Endothelial cell of umbilical vein (primary cell): ENCODE results near the gene RPH3AL. TPM values are rescaled to one million over a fixed set of nuclear protein-coding genes. Genes with fewer than 3 reads are reported as not detected.

Source experiments
- BruUV-seq: library from RNA; stranded (reverse); fragments of 400-500 nt; replicated peaks from 2 replicates; lab custom pipeline; 2021; lab: Mats Ljungman, UMichigan
- CTCF ChIA-PET: fragments of 300-600, 350-600 bp; sonication (Branson Sonifier 250); formaldehyde crosslinking; loops from one replicate; lab custom pipeline; 2021; ENCODE audit warnings: antibody characterized with exemption, inconsistent platforms; lab: Charles Lee
- POLR2A ChIA-PET: fragments of 300-600, 350-600 bp; sonication (Branson Sonifier 250); formaldehyde crosslinking; loops from one replicate; lab custom pipeline; 2021; ENCODE audit warnings: antibody characterized with exemption, inconsistent platforms; lab: Charles Lee
- DNase-seq: peaks from one replicate; pipeline ENCODE4 v3.0.0-alpha.2; 2011; ENCODE audit warnings: low read depth, low spot score
- FAIRE-seq: peaks from 2 replicates; lab custom pipeline; 2011; peaks lifted over from hg19 to GRCh38; lab: Jason Lieb, UNC
- H2AFZ ChIP-seq: 2 replicates; pipeline ENCODE4 v1.6.0; 2012; ENCODE audit warnings: low read depth, low read length, control low read depth, inconsistent platforms
- H3K27ac ChIP-seq: 2 replicates; pipeline ENCODE4 v1.5.1; 2011; ENCODE audit warnings: low read depth, mild to moderate bottlenecking, control low read depth, low read length, moderate library complexity; ENCODE audit not compliant: insufficient read depth
- H3K27me3 ChIP-seq, 2 experiments: 2 replicates each; pipeline versions ENCODE4 v1.6.0 to v1.6.1; 2011; ENCODE audit warnings: low read length in 2 of 2, mixed read lengths in 1 of 2; ENCODE audit not compliant: control insufficient read depth in 2 of 2, insufficient read depth in 2 of 2
- H3K36me3 ChIP-seq, 2 experiments: 2 replicates in 1 of 2; 3 replicates in 1 of 2; pipeline ENCODE4 v1.5.1; 2011; ENCODE audit warnings: low read length in 2 of 2, mild to moderate bottlenecking in 1 of 2, moderate library complexity in 1 of 2; ENCODE audit not compliant: control insufficient read depth in 2 of 2, insufficient read depth in 2 of 2; ENCODE audit errors: extremely low read depth in 1 of 2
- H3K4me1 ChIP-seq: 3 replicates; pipeline ENCODE4 v1.5.1; 2011; ENCODE audit warnings: mild to moderate bottlenecking, low read length; ENCODE audit not compliant: control insufficient read depth, insufficient read depth; ENCODE audit errors: extremely low read depth
- H3K4me2 ChIP-seq: 2 replicates; pipeline ENCODE4 v1.6.1; 2011; ENCODE audit warnings: low read length, control low read depth, mixed read lengths; ENCODE audit not compliant: insufficient read depth
- H3K4me3 ChIP-seq, 3 experiments: fragments of 200-600 bp in 1 of 3; sonication (generic), shearing (Covaris generic) in 1 of 3; replicated peaks in 1 of 3; 2 replicates each; pipeline ENCODE4 v1.5.1; 2011 to 2016; ENCODE audit warnings: control low read depth in 3 of 3, low read length in 3 of 3, mild to moderate bottlenecking in 2 of 3, inconsistent platforms in 1 of 3, low read depth in 1 of 3, moderate library complexity in 1 of 3; ENCODE audit not compliant: insufficient read depth in 1 of 3
- H3K79me2 ChIP-seq: 2 replicates; pipeline ENCODE4 v1.6.0; 2012; ENCODE audit warnings: low read length, inconsistent platforms; ENCODE audit not compliant: control insufficient read depth, insufficient read depth
- H3K9ac ChIP-seq: replicated peaks from 2 replicates; pipeline ENCODE3; 2011; ENCODE audit warnings: low read length, control low read depth; ENCODE audit not compliant: insufficient read depth; ENCODE audit errors: extremely low read depth
- H3K9me1 ChIP-seq: replicated peaks from 3 replicates; pipeline ENCODE4 v1.6.0; 2011; ENCODE audit warnings: mild to moderate bottlenecking, low read length; ENCODE audit not compliant: control insufficient read depth, insufficient read depth; ENCODE audit errors: extremely low read depth
- H3K9me3 ChIP-seq: replicated peaks from 2 replicates; pipeline ENCODE4 v1.5.1; 2012; ENCODE audit warnings: low read length, inconsistent platforms; ENCODE audit not compliant: control insufficient read depth, insufficient read depth
- H4K20me1 ChIP-seq: replicated peaks from 2 replicates; pipeline ENCODE3; 2011; ENCODE audit warnings: mild to moderate bottlenecking, low read length; ENCODE audit not compliant: control insufficient read depth, insufficient read depth; ENCODE audit errors: extremely low read depth
- EZH2 ChIP-seq: IDR thresholded peaks from 2 replicates; pipeline ENCODE4 v1.6.1; 2012; ENCODE audit warnings: borderline replicate concordance, low read depth, mild to moderate bottlenecking, moderate library complexity, low read length, inconsistent platforms; ENCODE audit not compliant: severe bottlenecking
- FOS ChIP-seq: IDR thresholded peaks from 2 replicates; pipeline ENCODE4 v1.6.1; 2011; ENCODE audit warnings: mild to moderate bottlenecking, low read length, moderate library complexity, borderline replicate concordance; ENCODE audit not compliant: insufficient read depth
- GATA2 ChIP-seq: IDR thresholded peaks from 2 replicates; pipeline ENCODE4 v1.7.0; 2011; ENCODE audit warnings: low read depth, mild to moderate bottlenecking, moderate library complexity, mixed read lengths, low read length; ENCODE audit not compliant: insufficient read length, insufficient read depth
- JUN ChIP-seq: IDR thresholded peaks from 2 replicates; pipeline ENCODE4 v1.6.1; 2011; ENCODE audit warnings: borderline replicate concordance, low read depth; ENCODE audit not compliant: insufficient read length, insufficient read depth
- MYC ChIP-seq: IDR thresholded peaks from one replicate; pipeline ENCODE4 v1.6.1; 2011; ENCODE audit warnings: mild to moderate bottlenecking, low read depth, low read length
- POLR2A ChIP-seq: IDR thresholded peaks from 2 replicates; pipeline ENCODE4 v1.6.1; 2012; ENCODE audit warnings: low read depth, mild to moderate bottlenecking, control low read depth, low read length
- POLR2AphosphoS5 ChIP-seq: IDR thresholded peaks from 2 replicates; pipeline ENCODE4 v1.6.1; 2012; ENCODE audit warnings: low read depth, mild to moderate bottlenecking, control low read depth, low read length, moderate library complexity; ENCODE audit not compliant: insufficient read depth
- dilution Hi-C: fragments of 300-500 bp; cut with MboI; formaldehyde crosslinking; loops from one replicate; pipeline ENCODE4 v1.15.0; 2019; ENCODE audit warnings: low sequenced_read_pairs; ENCODE audit not compliant: extremely low pct_ligation_motif_present
- intact Hi-C: fragments of 100-400 bp; cut with micrococcal nuclease; formaldehyde crosslinking; loops from one replicate; pipeline ENCODE4 v1.10.0; 2022
- polyA plus RNA-seq, 4 experiments: library from polyadenylated mRNA; depleted of rRNA in 3 of 4; stranded (reverse) in 3 of 4; unstranded in 1 of 4; fragments of >200 nt; gene quantifications; 2 replicates each; pipeline versions ENCODE4 v1.2.1 to v1.2.3, GENCODE V29; 2011 to 2012; ENCODE audit warnings: missing spikeins in 1 of 4
- total RNA-seq: library from RNA; stranded (reverse); gene quantifications from 2 replicates; pipeline ENCODE4 v1.2.3, GENCODE V29; 2021
- TF ChIP-seq, protein P1 (sequence below), 2 donors: IDR thresholded peaks; 1 replicate in 1 of 2; 2 replicates in 1 of 2; pipeline ENCODE4 v1.5.1; 2011; ENCODE audit warnings: low read length in 2 of 2, mild to moderate bottlenecking in 2 of 2, moderate library complexity in 2 of 2, control low read depth in 1 of 2, inconsistent platforms in 1 of 2, low read depth in 1 of 2; ENCODE audit not compliant: insufficient read depth in 1 of 2; ENCODE audit errors: extremely low read depth in 1 of 2
- TF ChIP-seq, protein P2 (sequence below): IDR thresholded peaks from 2 replicates; pipeline ENCODE4 v1.6.1; 2011; ENCODE audit not compliant: insufficient read depth, insufficient read length

RPH3AL gene
- total and polyA plus RNA-seq, 2 donors (not counting 3 experiments of a cell fraction or from before 2014, with no cell fraction given): 4.1 to 7.0 TPM

DNA sequence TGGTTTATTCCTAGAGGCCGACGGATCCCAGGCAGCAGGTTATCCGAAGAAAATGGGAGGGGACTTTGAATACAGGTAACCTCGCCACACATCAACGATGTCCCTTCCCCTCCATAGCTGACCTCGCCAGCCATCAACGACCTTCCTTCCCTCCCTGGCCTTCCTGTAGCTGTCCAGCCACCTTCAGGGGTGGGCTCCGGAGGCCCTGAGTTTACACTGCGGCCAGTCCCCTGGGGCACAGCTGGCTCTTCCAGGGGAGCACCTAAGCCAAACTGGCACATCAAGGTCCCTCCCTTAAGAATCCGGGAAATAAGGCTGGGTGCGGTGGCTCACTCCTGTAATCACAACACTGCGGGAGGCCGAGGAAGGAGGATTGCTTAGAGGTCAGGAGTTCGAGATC lies 10.1 kb upstream of the RPH3AL start:
- CTCF ChIA-PET: no interaction called here
- intact Hi-C loops: no loop called here
- no TSS peak for BruUV-seq

More for the DNA sequence above, 10.1 kb upstream of the RPH3AL start:
- Histone ChIP-seq H4K20me1 (no peaks in the 10 kb centered on the region), H3K9ac (no peak overlapping the region), H2AFZ (no peak overlapping the region), H3K4me1 (no peaks in the 10 kb centered on the region), H3K4me2 (no peak overlapping the region), H3K27ac (no peak overlapping the region), H3K27me3 (no peaks in the 10 kb centered on the region), H3K4me3 (no peak overlapping the region), H3K9me3 (no peaks in the 10 kb centered on the region), H3K36me3 (no peaks in the 10 kb centered on the region), H3K79me2 (no peaks in the 10 kb centered on the region), H3K9me1 (no peaks in the 10 kb centered on the region)
- TF ChIP-seq JUN (no peak), POLR2A (no peak), EZH2 (no peak), FOS (no peak), GATA2 (no peak), MYC (no peak), POLR2AphosphoS5 (no peak)
- TF ChIP-seq, protein P1, sequence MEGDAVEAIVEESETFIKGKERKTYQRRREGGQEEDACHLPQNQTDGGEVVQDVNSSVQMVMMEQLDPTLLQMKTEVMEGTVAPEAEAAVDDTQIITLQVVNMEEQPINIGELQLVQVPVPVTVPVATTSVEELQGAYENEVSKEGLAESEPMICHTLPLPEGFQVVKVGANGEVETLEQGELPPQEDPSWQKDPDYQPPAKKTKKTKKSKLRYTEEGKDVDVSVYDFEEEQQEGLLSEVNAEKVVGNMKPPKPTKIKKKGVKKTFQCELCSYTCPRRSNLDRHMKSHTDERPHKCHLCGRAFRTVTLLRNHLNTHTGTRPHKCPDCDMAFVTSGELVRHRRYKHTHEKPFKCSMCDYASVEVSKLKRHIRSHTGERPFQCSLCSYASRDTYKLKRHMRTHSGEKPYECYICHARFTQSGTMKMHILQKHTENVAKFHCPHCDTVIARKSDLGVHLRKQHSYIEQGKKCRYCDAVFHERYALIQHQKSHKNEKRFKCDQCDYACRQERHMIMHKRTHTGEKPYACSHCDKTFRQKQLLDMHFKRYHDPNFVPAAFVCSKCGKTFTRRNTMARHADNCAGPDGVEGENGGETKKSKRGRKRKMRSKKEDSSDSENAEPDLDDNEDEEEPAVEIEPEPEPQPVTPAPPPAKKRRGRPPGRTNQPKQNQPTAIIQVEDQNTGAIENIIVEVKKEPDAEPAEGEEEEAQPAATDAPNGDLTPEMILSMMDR (IDR thresholded peaks at IDR 0.05; ENCODE audit: extremely low read depth in 1 of 2, insufficient read depth in 1 of 2, low read depth in 1 of 2, low read length in 2 of 2): no peak
- TF ChIP-seq, protein P2, sequence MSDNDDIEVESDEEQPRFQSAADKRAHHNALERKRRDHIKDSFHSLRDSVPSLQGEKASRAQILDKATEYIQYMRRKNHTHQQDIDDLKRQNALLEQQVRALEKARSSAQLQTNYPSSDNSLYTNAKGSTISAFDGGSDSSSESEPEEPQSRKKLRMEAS: no peak
- dilution Hi-C loops: no loop called here
- FAIRE-seq: no peak
- no peak for DNase-seq
- POLR2A ChIA-PET: no interaction called here
